Keratinocyte (primary cell): ENCODE results near the gene ERH. TPM values are rescaled to one million over a fixed set of nuclear protein-coding genes. Genes with fewer than 3 reads are reported as not detected.

Experiments
- DNase-seq: peaks from one replicate; pipeline ENCODE4 v3.0.0-alpha.2; 2011; ENCODE audit warnings: low read depth, missing footprints, low spot score
- FAIRE-seq: peaks from 2 replicates; lab custom pipeline; 2011; peaks lifted over from hg19 to GRCh38; lab: Jason Lieb, UNC
- H2AFZ ChIP-seq: 2 replicates; pipeline ENCODE4 v1.6.0; 2012; ENCODE audit warnings: low read length, control low read depth, inconsistent platforms; ENCODE audit not compliant: control insufficient read depth
- H3K27ac ChIP-seq: 2 replicates; pipeline ENCODE4 v1.5.1; 2011; ENCODE audit warnings: low read length; ENCODE audit not compliant: control insufficient read depth, insufficient read depth
- H3K27me3 ChIP-seq: 3 replicates; pipeline ENCODE4 v1.6.0; 2011; ENCODE audit warnings: low read length; ENCODE audit not compliant: control insufficient read depth, insufficient read depth; ENCODE audit errors: extremely low read depth
- H3K36me3 ChIP-seq, 2 experiments: 2 replicates in 1 of 2; 3 replicates in 1 of 2; pipeline ENCODE4 v1.5.1; 2011; ENCODE audit warnings: low read length in 2 of 2, mild to moderate bottlenecking in 1 of 2; ENCODE audit not compliant: control insufficient read depth in 2 of 2, insufficient read depth in 2 of 2; ENCODE audit errors: extremely low read depth in 1 of 2
- H3K4me1 ChIP-seq: 3 replicates; pipeline ENCODE4 v1.5.1; 2011; ENCODE audit warnings: low read length; ENCODE audit not compliant: control insufficient read depth, insufficient read depth; ENCODE audit errors: extremely low read depth
- H3K4me2 ChIP-seq: 3 replicates; pipeline ENCODE4 v1.6.0; 2011; ENCODE audit warnings: low read depth, low read length; ENCODE audit not compliant: control insufficient read depth, insufficient read depth; ENCODE audit errors: extremely low read depth
- H3K4me3 ChIP-seq, 3 experiments: fragments of 200-600 bp in 1 of 3; sonication (generic) in 1 of 3; 2 replicates in 2 of 3; 3 replicates in 1 of 3; pipeline ENCODE4 v1.5.1; 2011 to 2016; ENCODE audit warnings: low read length in 3 of 3, mild to moderate bottlenecking in 3 of 3, control low read depth in 2 of 3, inconsistent platforms in 1 of 3, low read depth in 1 of 3, mixed read lengths in 1 of 3, mixed run types in 1 of 3, moderate library complexity in 1 of 3; ENCODE audit not compliant: control insufficient read depth in 2 of 3, insufficient read depth in 2 of 3; ENCODE audit errors: extremely low read depth in 1 of 3
- H3K79me2 ChIP-seq: 2 replicates; pipeline ENCODE4 v1.6.0; 2012; ENCODE audit warnings: low read length; ENCODE audit not compliant: control insufficient read depth, insufficient read depth
- H3K9ac ChIP-seq: 3 replicates; pipeline ENCODE4 v1.6.0; 2011; ENCODE audit warnings: low read length; ENCODE audit not compliant: control insufficient read depth, insufficient read depth; ENCODE audit errors: extremely low read depth
- H3K9me1 ChIP-seq: 3 replicates; pipeline ENCODE4 v1.6.0; 2011; ENCODE audit warnings: low read length; ENCODE audit not compliant: control insufficient read depth, insufficient read depth; ENCODE audit errors: extremely low read depth
- H3K9me3 ChIP-seq: 2 replicates; pipeline ENCODE4 v1.5.1; 2012; ENCODE audit warnings: low read depth, low read length; ENCODE audit not compliant: control insufficient read depth
- H4K20me1 ChIP-seq: 3 replicates; pipeline ENCODE4 v1.6.0; 2011; ENCODE audit warnings: low read length; ENCODE audit not compliant: control insufficient read depth, insufficient read depth; ENCODE audit errors: extremely low read depth
- EZH2 ChIP-seq: IDR thresholded peaks from one replicate; pipeline ENCODE4 v1.6.1; 2012; ENCODE audit warnings: inconsistent platforms, mild to moderate bottlenecking, low read length, moderate library complexity
- dilution Hi-C: fragments of 300-500 bp; cut with MboI; formaldehyde crosslinking; loops from one replicate; pipeline ENCODE4 v1.7.0; 2020; ENCODE audit warnings: low sequenced_read_pairs; ENCODE audit not compliant: extremely low pct_ligation_motif_present
- polyA plus RNA-seq, 5 experiments: library from polyadenylated mRNA; depleted of rRNA in 3 of 5; stranded (reverse) in 3 of 5; stranded (forward) in 1 of 5; unstranded in 1 of 5; fragments of >200 nt; gene quantifications; 1 replicate in 1 of 5; 2 replicates in 3 of 5; 3 replicates in 1 of 5; pipeline versions ENCODE4 v1.2.1 to v1.2.3, GENCODE V29; 2011 to 2012; ENCODE audit warnings: missing spikeins in 2 of 5, low read depth in 1 of 5, low replicate concordance in 1 of 5
- TF ChIP-seq, protein P1 (sequence below), 3 experiments: IDR thresholded peaks in 1 of 3; conservative IDR thresholded peaks in 1 of 3; optimal IDR thresholded peaks in 1 of 3; 2 replicates in 2 of 3; 3 replicates in 1 of 3; pipeline versions ENCODE3 to v1.5.1; 2011; ENCODE audit warnings: low read length in 3 of 3, mild to moderate bottlenecking in 3 of 3, moderate library complexity in 2 of 3, control low read depth in 1 of 3, inconsistent platforms in 1 of 3; ENCODE audit not compliant: insufficient read depth in 2 of 3; ENCODE audit errors: extremely low read depth in 1 of 3

Gene ERH
- polyA plus RNA-seq, 1 donor (not counting 4 experiments of a cell fraction or from before 2014, with no cell fraction given), result 256 TPM

DNA sequence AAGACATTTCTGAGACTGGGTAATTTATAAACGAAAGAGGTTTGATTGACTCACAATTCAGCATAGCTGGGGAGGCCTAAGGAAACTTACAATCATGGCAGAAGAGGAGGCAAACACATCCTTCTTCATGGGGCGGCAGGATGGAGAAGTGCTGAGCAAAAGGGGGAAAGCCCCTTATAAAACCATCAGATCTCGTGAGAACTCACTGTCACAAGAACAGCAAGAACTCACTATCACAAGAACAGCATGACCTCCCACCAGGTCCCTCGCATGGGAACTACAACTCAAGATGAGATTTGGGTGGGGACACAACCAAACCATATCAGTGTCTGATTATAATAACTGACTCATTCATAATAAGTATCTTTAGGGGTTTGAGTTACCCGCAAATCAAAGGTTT is 6.8 kb upstream of the ERH start:
- DNase-seq (no peak), FAIRE-seq (no peak)
- H3K27ac ChIP-seq, result no peak overlapping the region
- peaks cover 80% of the 10 kb centered on the region for H3K79me2 ChIP-seq
- H3K4me2 ChIP-seq, result no peak overlapping the region
- TF ChIP-seq, protein P1, sequence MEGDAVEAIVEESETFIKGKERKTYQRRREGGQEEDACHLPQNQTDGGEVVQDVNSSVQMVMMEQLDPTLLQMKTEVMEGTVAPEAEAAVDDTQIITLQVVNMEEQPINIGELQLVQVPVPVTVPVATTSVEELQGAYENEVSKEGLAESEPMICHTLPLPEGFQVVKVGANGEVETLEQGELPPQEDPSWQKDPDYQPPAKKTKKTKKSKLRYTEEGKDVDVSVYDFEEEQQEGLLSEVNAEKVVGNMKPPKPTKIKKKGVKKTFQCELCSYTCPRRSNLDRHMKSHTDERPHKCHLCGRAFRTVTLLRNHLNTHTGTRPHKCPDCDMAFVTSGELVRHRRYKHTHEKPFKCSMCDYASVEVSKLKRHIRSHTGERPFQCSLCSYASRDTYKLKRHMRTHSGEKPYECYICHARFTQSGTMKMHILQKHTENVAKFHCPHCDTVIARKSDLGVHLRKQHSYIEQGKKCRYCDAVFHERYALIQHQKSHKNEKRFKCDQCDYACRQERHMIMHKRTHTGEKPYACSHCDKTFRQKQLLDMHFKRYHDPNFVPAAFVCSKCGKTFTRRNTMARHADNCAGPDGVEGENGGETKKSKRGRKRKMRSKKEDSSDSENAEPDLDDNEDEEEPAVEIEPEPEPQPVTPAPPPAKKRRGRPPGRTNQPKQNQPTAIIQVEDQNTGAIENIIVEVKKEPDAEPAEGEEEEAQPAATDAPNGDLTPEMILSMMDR (optimal IDR thresholded peaks at IDR 0.05 in 1 of 3, IDR thresholded peaks at IDR 0.05 in 1 of 3, conservative IDR thresholded peaks at IDR 0.05 in 1 of 3; ENCODE audit: extremely low read depth in 1 of 3, insufficient read depth in 2 of 3, low read length in 3 of 3), result no peak
- no peak for TF ChIP-seq EZH2
- no peak overlapping the region for H3K9ac ChIP-seq
- peaks cover 12% of the 10 kb centered on the region for H3K4me1 ChIP-seq
- no peaks in the 10 kb centered on the region for H3K9me1 ChIP-seq
- H3K4me3 ChIP-seq, result no peak overlapping the region
- H3K36me3 ChIP-seq, result no peaks in the 10 kb centered on the region
- dilution Hi-C loops, result no loop called here
- no peaks in the 10 kb centered on the region for H3K9me3 ChIP-seq
- H2AFZ ChIP-seq, result no peak overlapping the region
- H3K27me3 ChIP-seq, result no peaks in the 10 kb centered on the region
- peaks cover 2% of the 10 kb centered on the region for H4K20me1 ChIP-seq

DNA sequence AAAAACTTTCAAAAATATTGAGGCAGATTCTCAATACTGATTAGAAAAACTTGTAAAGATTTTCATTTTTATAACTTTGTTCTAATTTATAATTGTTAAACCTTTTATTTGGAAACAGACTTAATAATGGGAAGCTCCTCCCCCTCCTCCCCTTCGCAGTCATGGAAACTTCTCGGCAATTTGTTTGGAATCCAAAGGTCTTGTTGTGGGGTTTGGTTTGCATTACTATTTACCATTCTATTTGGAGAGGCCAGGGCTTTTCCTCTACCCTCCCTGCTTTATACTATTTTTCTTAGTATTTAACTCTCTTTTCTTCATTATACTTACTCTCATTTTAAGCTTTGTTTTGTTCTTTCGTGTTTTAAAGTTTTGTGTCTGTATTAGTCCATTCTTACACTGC is 6.4 kb upstream of the ERH start:
- Histone ChIP-seq H3K9me3 (no peaks in the 10 kb centered on the region), H3K79me2 (peaks cover 83% of the 10 kb centered on the region), H3K9ac (no peak overlapping the region), H3K4me1 (peaks cover 15% of the 10 kb centered on the region), H4K20me1 (peaks cover 2% of the 10 kb centered on the region), H3K36me3 (no peaks in the 10 kb centered on the region), H3K4me2 (no peak overlapping the region), H3K9me1 (no peaks in the 10 kb centered on the region), H3K27me3 (no peaks in the 10 kb centered on the region), H3K27ac (no peak overlapping the region), H2AFZ (no peak overlapping the region), H3K4me3 (no peak overlapping the region)
- TF ChIP-seq EZH2, result no peak
- TF ChIP-seq, protein P1 (optimal IDR thresholded peaks at IDR 0.05 in 1 of 3, IDR thresholded peaks at IDR 0.05 in 1 of 3, conservative IDR thresholded peaks at IDR 0.05 in 1 of 3; ENCODE audit: extremely low read depth in 1 of 3, insufficient read depth in 2 of 3, low read length in 3 of 3), result no peak
- dilution Hi-C loops, result no loop called here
- DNase-seq, result no peak
- FAIRE-seq, result no peak
